ENCODE results near the gene PIGK.

Gene PIGK

GRCh38 chr1:77095236-77095635 is 124.0 kb downstream of the PIGK start:
- Mint-ChIP-seq H3K27ac (no peak overlapping the region), H3K36me3 (ENCODE audit: low read depth) (no peaks in the 10 kb centered on the region), H3K9me3 (no peaks in the 10 kb centered on the region), H3K4me1 (peaks cover 5% of the 10 kb centered on the region), H3K27me3 (ENCODE audit: low read depth, poor library complexity) (peaks cover 3% of the 10 kb centered on the region), H3K4me3 (no peak overlapping the region)
- DNase-seq, result no peak
- TF ChIP-seq, protein P1, sequence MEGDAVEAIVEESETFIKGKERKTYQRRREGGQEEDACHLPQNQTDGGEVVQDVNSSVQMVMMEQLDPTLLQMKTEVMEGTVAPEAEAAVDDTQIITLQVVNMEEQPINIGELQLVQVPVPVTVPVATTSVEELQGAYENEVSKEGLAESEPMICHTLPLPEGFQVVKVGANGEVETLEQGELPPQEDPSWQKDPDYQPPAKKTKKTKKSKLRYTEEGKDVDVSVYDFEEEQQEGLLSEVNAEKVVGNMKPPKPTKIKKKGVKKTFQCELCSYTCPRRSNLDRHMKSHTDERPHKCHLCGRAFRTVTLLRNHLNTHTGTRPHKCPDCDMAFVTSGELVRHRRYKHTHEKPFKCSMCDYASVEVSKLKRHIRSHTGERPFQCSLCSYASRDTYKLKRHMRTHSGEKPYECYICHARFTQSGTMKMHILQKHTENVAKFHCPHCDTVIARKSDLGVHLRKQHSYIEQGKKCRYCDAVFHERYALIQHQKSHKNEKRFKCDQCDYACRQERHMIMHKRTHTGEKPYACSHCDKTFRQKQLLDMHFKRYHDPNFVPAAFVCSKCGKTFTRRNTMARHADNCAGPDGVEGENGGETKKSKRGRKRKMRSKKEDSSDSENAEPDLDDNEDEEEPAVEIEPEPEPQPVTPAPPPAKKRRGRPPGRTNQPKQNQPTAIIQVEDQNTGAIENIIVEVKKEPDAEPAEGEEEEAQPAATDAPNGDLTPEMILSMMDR (IDR thresholded peaks at IDR 0.05), result no peak

DNA sequence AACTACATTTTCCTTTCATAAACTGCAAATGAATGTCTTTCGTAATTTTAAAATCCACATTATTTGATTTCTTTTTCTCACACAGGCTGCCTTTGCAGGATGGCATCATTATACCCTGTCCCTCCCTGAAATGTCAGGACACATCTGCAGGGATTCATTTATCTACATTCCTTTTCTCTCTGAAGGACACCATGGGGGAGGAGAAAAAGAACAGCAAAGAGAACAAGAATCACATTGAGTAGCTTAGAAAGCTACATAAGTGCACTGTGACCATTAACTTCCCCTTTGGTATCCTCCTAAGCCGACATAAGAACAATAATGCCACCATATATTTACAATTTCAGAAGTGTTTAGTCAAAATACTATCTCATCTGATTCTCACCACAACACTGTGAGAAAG is 129.5 kb downstream of the PIGK start:
- H3K27ac Mint-ChIP-seq, result no peak overlapping the region
- no peak for DNase-seq
- no peak overlapping the region for H3K4me3 Mint-ChIP-seq
- H3K9me3 Mint-ChIP-seq, result no peaks in the 10 kb centered on the region
- H3K36me3 Mint-ChIP-seq (ENCODE audit: low read depth), result peaks cover 8% of the 10 kb centered on the region
- no peaks in the 10 kb centered on the region for H3K27me3 Mint-ChIP-seq (ENCODE audit: low read depth, poor library complexity)
- TF ChIP-seq, protein P1 (IDR thresholded peaks at IDR 0.05), result no peak
- no peaks in the 10 kb centered on the region for H3K4me1 Mint-ChIP-seq

DNA sequence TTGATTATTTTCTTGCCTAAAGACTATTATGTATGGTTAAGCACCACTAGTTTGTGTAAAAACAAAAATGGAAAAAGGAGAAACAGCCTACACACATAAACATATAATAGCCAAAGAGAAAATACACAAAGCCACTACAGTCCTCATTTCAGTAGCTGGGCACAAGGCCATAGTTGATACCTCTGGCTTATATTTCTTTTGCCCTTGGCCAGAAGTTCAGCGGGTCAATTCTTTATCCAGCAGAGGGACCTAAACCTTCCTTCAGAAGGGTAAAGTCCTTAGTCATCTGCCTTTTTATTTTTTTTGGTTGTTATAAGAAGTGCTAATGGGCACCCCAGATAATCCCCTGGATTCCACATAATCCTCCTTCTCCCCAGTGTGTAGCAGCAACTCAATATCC is 134.1 kb downstream of the PIGK start:
- TF ChIP-seq, protein P1 (IDR thresholded peaks at IDR 0.05), result no peak
- Mint-ChIP-seq H3K4me1 (no peaks in the 10 kb centered on the region), H3K27me3 (ENCODE audit: low read depth, poor library complexity) (no peaks in the 10 kb centered on the region), H3K4me3 (no peak overlapping the region), H3K36me3 (ENCODE audit: low read depth) (peaks cover 14% of the 10 kb centered on the region), H3K27ac (no peak overlapping the region), H3K9me3 (no peaks in the 10 kb centered on the region)
- DNase-seq, result no peak

GRCh38 chr1:77084457-77084856 is 134.8 kb downstream of the PIGK start:
- no peaks in the 10 kb centered on the region for H3K27me3 Mint-ChIP-seq (ENCODE audit: low read depth, poor library complexity)
- no peaks in the 10 kb centered on the region for H3K4me1 Mint-ChIP-seq
- TF ChIP-seq, protein P1 (IDR thresholded peaks at IDR 0.05), result no peak
- DNase-seq, result no peak
- H3K36me3 Mint-ChIP-seq (ENCODE audit: low read depth), result peaks cover 14% of the 10 kb centered on the region
- H3K4me3 Mint-ChIP-seq, result no peak overlapping the region
- H3K27ac Mint-ChIP-seq, result no peak overlapping the region
- no peaks in the 10 kb centered on the region for H3K9me3 Mint-ChIP-seq

GRCh38 chr1:77081834-77082233 is 137.4 kb downstream of the PIGK start:
- TF ChIP-seq, protein P1 (IDR thresholded peaks at IDR 0.05), result no peak
- Mint-ChIP-seq H3K4me3 (no peak overlapping the region), H3K27me3 (ENCODE audit: low read depth, poor library complexity) (no peaks in the 10 kb centered on the region), H3K9me3 (no peaks in the 10 kb centered on the region), H3K4me1 (no peaks in the 10 kb centered on the region), H3K27ac (peak overlapping the region; percentile 92), H3K36me3 (ENCODE audit: low read depth) (peaks cover 6% of the 10 kb centered on the region)
- DNase-seq, result no peak

- H3K27me3 Mint-ChIP-seq (ENCODE audit: low read depth, poor library complexity), result no peaks in the 10 kb centered on the region
- no peak overlapping the region for H3K27ac Mint-ChIP-seq
- no peak for DNase-seq
- TF ChIP-seq, protein P1 (IDR thresholded peaks at IDR 0.05), result no peak
- H3K36me3 Mint-ChIP-seq (ENCODE audit: low read depth), result no peaks in the 10 kb centered on the region
- no peaks in the 10 kb centered on the region for H3K4me1 Mint-ChIP-seq
- H3K4me3 Mint-ChIP-seq, result no peak overlapping the region
- H3K9me3 Mint-ChIP-seq, result peaks cover 4% of the 10 kb centered on the region
Observed at GRCh38 chr1:77076759-77077158, 142.5 kb downstream of the PIGK start.

All from nephron progenitor cell (in vitro differentiated cells).